K562 (cell line): Measurements from ENCODE around the gene ANO9. TPM values are rescaled to one million over a fixed set of nuclear protein-coding genes. Genes with fewer than 3 reads are reported as not detected.
A peak's percentile ranks its signal among the peaks of the same experiment; 100 is the strongest.

Experiments used
- CCAR2 ChIP-seq: fragments of 200-400 bp; formaldehyde crosslinking; IDR thresholded peaks from 2 replicates; pipeline ENCODE4 v1.6.1; 2017; ENCODE audit warnings: mild to moderate bottlenecking, low read depth, low read length
- DMBX1 ChIP-seq: fragments of 250-450 bp; sonication (Bioruptor Pico); IDR thresholded peaks from 2 replicates; pipeline ENCODE4 v1.8.0; 2022; ENCODE audit warnings: inconsistent platforms, mild to moderate bottlenecking, moderate library complexity, borderline replicate concordance
- DPF2 ChIP-seq: fragments of 450-650 bp; IDR thresholded peaks from 2 replicates; pipeline ENCODE4 v1.6.1; 2016
- FOSL1 ChIP-seq: fragments of 200-800 bp; sonication (Bioruptor generic); conservative IDR thresholded peaks from 2 replicates; pipeline ENCODE4 v1.6.1; 2016; ENCODE audit warnings: missing genetic modification characterization, missing compliant biosample characterization
- FUS ChIP-seq: fragments of 200-400 bp; formaldehyde crosslinking; optimal IDR thresholded peaks from 2 replicates; pipeline ENCODE3; 2017; ENCODE audit warnings: low read depth, low read length
- GATAD2A ChIP-seq: fragments of 450-650 bp; IDR thresholded peaks from 2 replicates; pipeline ENCODE4 v1.6.1; 2017
- ILK ChIP-seq: fragments of 450-650 bp; IDR thresholded peaks from 2 replicates; pipeline ENCODE4 v1.6.1; 2016; ENCODE audit warnings: missing genetic modification characterization, low read depth, mild to moderate bottlenecking, missing compliant biosample characterization, moderate library complexity, borderline replicate concordance
- NR3C1 ChIP-seq: sonication (generic); formaldehyde crosslinking; IDR thresholded peaks from 2 replicates; pipeline ENCODE4 v1.8.1; 2022; ENCODE audit warnings: missing genetic modification reagents
- POLR2G ChIP-seq: fragments of 200-400 bp; formaldehyde crosslinking; IDR thresholded peaks from 2 replicates; pipeline ENCODE4 v1.6.1; 2017; ENCODE audit warnings: low read depth, mild to moderate bottlenecking, antibody characterized with exemption, low read length, moderate library complexity
- SIN3B ChIP-seq: fragments of 450-650 bp; IDR thresholded peaks from 2 replicates; pipeline ENCODE4 v1.6.1; 2017; ENCODE audit warnings: low read depth, mild to moderate bottlenecking, moderate library complexity
- SMARCA4 ChIP-seq: fragments of 450-650 bp; IDR thresholded peaks from 2 replicates; pipeline ENCODE4 v1.6.1; 2016
- SMARCB1 ChIP-seq: IDR thresholded peaks from 2 replicates; pipeline ENCODE4 v1.6.1; 2011; ENCODE audit warnings: improper control_type of control experiment, low read depth; ENCODE audit not compliant: insufficient read length
- SMARCE1 ChIP-seq: fragments of 450-650 bp; IDR thresholded peaks from 2 replicates; pipeline ENCODE4 v1.7.1; 2016; ENCODE audit warnings: mild to moderate bottlenecking
- TCFL5 ChIP-seq: fragments of 250-450 bp; sonication (Bioruptor Pico); conservative IDR thresholded peaks from 2 replicates; pipeline ENCODE4 v1.6.1; 2021; ENCODE audit warnings: mild to moderate bottlenecking, moderate library complexity, matching md5 sums
- ZBED1 ChIP-seq: IDR thresholded peaks from 2 replicates; pipeline ENCODE4 v1.6.1; 2014
- ZNF584 ChIP-seq: fragments of 200-800 bp; sonication (Bioruptor generic); IDR thresholded peaks from 2 replicates; pipeline ENCODE4 v1.6.1; 2016; ENCODE audit warnings: low read depth, mild to moderate bottlenecking, missing genetic modification characterization, missing compliant biosample characterization
- ZNF780A ChIP-seq: fragments of 250-450 bp; sonication (Bioruptor Pico); IDR thresholded peaks from 2 replicates; pipeline ENCODE4 v1.5.0; 2021; ENCODE audit warnings: mild to moderate bottlenecking
- polyA plus RNA-seq, 8 experiments: library from polyadenylated mRNA; depleted of rRNA in 4 of 8; stranded (reverse) in 5 of 8; unstranded in 3 of 8; fragments of >200 nt; fragmentation: Nextera tagmentation in 2 of 8; fragmentation: Illumina TruSeq in 1 of 8; extraction: Ambion mirVana in 2 of 8; extraction: Trizol in 1 of 8; gene quantifications; 2 replicates each; pipeline versions ENCODE4 v1.2.1 to v1.2.3, GENCODE V29; 2011 to 2014; ENCODE audit warnings: inconsistent platforms in 1 of 8, missing spikeins in 1 of 8
- total RNA-seq, 7 experiments: library from RNA; depleted of rRNA in 6 of 7; stranded (reverse); fragments of >200 nt in 6 of 7; fragmentation: Illumina TruSeq in 2 of 7; extraction: Trizol in 2 of 7; gene quantifications; 2 replicates each; pipeline versions ENCODE4 v1.2.1 to v1.2.3, GENCODE V29; 2011 to 2021; ENCODE audit warnings: low replicate concordance in 1 of 7
- TF ChIP-seq, protein P1 (sequence below): sonication (generic); formaldehyde crosslinking; IDR thresholded peaks from 2 replicates; pipeline ENCODE4 v1.8.1; 2022; ENCODE audit warnings: missing genetic modification reagents
- TF ChIP-seq, protein P2 (sequence below): fragments of 450-650 bp; IDR thresholded peaks from 2 replicates; pipeline ENCODE4 v1.6.1; 2017; ENCODE audit warnings: mild to moderate bottlenecking, moderate library complexity
- TF ChIP-seq, protein P3 (sequence below), 2 experiments: fragments of 200-800 bp in 1 of 2; sonication (Bioruptor generic) in 1 of 2; sonication (generic) in 1 of 2; formaldehyde crosslinking in 1 of 2; IDR thresholded peaks in 1 of 2; conservative IDR thresholded peaks in 1 of 2; 2 replicates each; pipeline versions ENCODE4 v1.5.0 to v1.6.1; 2016 to 2020; ENCODE audit warnings: missing compliant biosample characterization in 1 of 2, missing genetic modification characterization in 1 of 2, missing genetic modification reagents in 1 of 2
- TF ChIP-seq, protein P4 (sequence below): sonication (generic); formaldehyde crosslinking; IDR thresholded peaks from 2 replicates; pipeline ENCODE4 v1.9.0; 2022; ENCODE audit warnings: mild to moderate bottlenecking, missing genetic modification reagents
- TF ChIP-seq, protein P5 (sequence below): fragments of 250-450 bp; sonication (Bioruptor Pico); IDR thresholded peaks from 2 replicates; pipeline ENCODE4 v1.5.0; 2021

ANO9 gene
- total and polyA plus RNA-seq, 9 of the 15 experiments (the other 6 are each of a cell fraction or from before 2014, with no cell fraction given): 0.20 to 14.5 (median 4.5) TPM

- TF ChIP-seq NR3C1 (no peak), TCFL5 (CRISPR knock-in tag) (no peak), CCAR2 (no peak), SIN3B (no peak), FOSL1 (tag) (peak; percentile 88), ILK (tag) (no peak), ZNF780A (CRISPR knock-in tag) (no peak), SMARCA4 (no peak), DPF2 (peak; percentile 59; the same call in 1 of the 2 replicates), SMARCB1 (no peak), ZBED1 (no peak), ZNF584 (CRISPR knock-in tag) (no peak), DMBX1 (CRISPR knock-in tag) (no peak), POLR2G (peak; percentile 61), FUS (no peak), SMARCE1 (peak; percentile 43; the same call in 1 of the 2 replicates), GATAD2A (no peak)
- TF ChIP-seq, protein P1, sequence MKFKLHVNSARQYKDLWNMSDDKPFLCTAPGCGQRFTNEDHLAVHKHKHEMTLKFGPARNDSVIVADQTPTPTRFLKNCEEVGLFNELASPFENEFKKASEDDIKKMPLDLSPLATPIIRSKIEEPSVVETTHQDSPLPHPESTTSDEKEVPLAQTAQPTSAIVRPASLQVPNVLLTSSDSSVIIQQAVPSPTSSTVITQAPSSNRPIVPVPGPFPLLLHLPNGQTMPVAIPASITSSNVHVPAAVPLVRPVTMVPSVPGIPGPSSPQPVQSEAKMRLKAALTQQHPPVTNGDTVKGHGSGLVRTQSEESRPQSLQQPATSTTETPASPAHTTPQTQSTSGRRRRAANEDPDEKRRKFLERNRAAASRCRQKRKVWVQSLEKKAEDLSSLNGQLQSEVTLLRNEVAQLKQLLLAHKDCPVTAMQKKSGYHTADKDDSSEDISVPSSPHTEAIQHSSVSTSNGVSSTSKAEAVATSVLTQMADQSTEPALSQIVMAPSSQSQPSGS (CRISPR knock-in tag): no peak
- TF ChIP-seq, protein P2, sequence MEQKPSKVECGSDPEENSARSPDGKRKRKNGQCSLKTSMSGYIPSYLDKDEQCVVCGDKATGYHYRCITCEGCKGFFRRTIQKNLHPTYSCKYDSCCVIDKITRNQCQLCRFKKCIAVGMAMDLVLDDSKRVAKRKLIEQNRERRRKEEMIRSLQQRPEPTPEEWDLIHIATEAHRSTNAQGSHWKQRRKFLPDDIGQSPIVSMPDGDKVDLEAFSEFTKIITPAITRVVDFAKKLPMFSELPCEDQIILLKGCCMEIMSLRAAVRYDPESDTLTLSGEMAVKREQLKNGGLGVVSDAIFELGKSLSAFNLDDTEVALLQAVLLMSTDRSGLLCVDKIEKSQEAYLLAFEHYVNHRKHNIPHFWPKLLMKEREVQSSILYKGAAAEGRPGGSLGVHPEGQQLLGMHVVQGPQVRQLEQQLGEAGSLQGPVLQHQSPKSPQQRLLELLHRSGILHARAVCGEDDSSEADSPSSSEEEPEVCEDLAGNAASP: no peak
- TF ChIP-seq, protein P3, sequence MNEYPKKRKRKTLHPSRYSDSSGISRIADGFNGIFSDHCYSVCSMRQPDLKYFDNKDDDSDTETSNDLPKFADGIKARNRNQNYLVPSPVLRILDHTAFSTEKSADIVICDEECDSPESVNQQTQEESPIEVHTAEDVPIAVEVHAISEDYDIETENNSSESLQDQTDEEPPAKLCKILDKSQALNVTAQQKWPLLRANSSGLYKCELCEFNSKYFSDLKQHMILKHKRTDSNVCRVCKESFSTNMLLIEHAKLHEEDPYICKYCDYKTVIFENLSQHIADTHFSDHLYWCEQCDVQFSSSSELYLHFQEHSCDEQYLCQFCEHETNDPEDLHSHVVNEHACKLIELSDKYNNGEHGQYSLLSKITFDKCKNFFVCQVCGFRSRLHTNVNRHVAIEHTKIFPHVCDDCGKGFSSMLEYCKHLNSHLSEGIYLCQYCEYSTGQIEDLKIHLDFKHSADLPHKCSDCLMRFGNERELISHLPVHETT (CRISPR knock-in tag; conservative IDR thresholded peaks at IDR 0.05 in 1 of 2, IDR thresholded peaks at IDR 0.05 in 1 of 2): no peak
- TF ChIP-seq, protein P4, sequence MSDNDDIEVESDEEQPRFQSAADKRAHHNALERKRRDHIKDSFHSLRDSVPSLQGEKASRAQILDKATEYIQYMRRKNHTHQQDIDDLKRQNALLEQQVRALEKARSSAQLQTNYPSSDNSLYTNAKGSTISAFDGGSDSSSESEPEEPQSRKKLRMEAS: peak; percentile 56
- TF ChIP-seq, protein P5, sequence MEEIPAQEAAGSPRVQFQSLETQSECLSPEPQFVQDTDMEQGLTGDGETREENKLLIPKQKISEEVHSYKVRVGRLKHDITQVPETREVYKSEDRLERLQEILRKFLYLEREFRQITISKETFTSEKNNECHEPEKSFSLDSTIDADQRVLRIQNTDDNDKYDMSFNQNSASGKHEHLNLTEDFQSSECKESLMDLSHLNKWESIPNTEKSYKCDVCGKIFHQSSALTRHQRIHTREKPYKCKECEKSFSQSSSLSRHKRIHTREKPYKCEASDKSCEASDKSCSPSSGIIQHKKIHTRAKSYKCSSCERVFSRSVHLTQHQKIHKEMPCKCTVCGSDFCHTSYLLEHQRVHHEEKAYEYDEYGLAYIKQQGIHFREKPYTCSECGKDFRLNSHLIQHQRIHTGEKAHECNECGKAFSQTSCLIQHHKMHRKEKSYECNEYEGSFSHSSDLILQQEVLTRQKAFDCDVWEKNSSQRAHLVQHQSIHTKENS (CRISPR knock-in tag): no peak
Measured at GRCh38 chr11:393219-394033, 48.4 kb downstream of the ANO9 start (continued).
